Thyroid gland (tissue), 4 donors: ENCODE data around the gene RIBC2. TPM values are rescaled to one million over a fixed set of nuclear protein-coding genes. Genes with fewer than 3 reads are reported as not detected.

Experiments used
- DNase-seq, 2 donors: peaks; one replicate each; pipeline ENCODE4 v3.0.0-alpha.2; 2019
- H3K27ac ChIP-seq, 3 donors: fragments of 200-600 bp; sonication (generic); 1 replicate in 2 of 3; 2 replicates in 1 of 3; pipeline ENCODE4 v1.5.1; 2016 to 2019; ENCODE audit warnings: mild to moderate bottlenecking in 1 of 3, moderate library complexity in 1 of 3
- H3K27me3 ChIP-seq: fragments of 200-600 bp; sonication (generic); one replicate; pipeline ENCODE4 v1.5.1; 2019
- H3K36me3 ChIP-seq, 2 donors: fragments of 200-600 bp; sonication (generic); one replicate each; pipeline ENCODE4 v1.5.1; 2016 to 2019
- H3K4me1 ChIP-seq, 2 donors: fragments of 200-600 bp; sonication (generic); one replicate each; pipeline ENCODE4 v1.5.1; 2017 to 2019
- H3K4me3 ChIP-seq, 3 donors: fragments of 200-600 bp; sonication (generic); replicated peaks in 1 of 3; 1 replicate in 2 of 3; 2 replicates in 1 of 3; pipeline ENCODE4 v1.5.1; 2016; ENCODE audit warnings: mild to moderate bottlenecking in 1 of 3
- H3K9me3 ChIP-seq: fragments of 200-600 bp; sonication (generic); one replicate; pipeline ENCODE4 v1.5.1; 2017
- CTCF ChIP-seq, 6 experiments: fragments of 200-600 bp in 3 of 6; fragments of 450-650 bp in 3 of 6; sonication (generic) in 3 of 6; IDR thresholded peaks; one replicate each; pipeline ENCODE4 v1.5.1; 2016 to 2019; ENCODE audit warnings: antibody characterized with exemption in 6 of 6, mild to moderate bottlenecking in 2 of 6, inconsistent platforms in 1 of 6, moderate library complexity in 1 of 6
- POLR2A ChIP-seq, 2 donors: fragments of 450-650 bp; IDR thresholded peaks; one replicate each; pipeline ENCODE4 v1.6.1; 2017; ENCODE audit warnings: antibody characterized with exemption in 2 of 2, mild to moderate bottlenecking in 2 of 2, moderate library complexity in 1 of 2
- WGBS, 2 donors: methylation state at CpG; one replicate each; pipeline ENCODE4 v1.1.5; 2017; 5-methylcytosine and 5-hydroxymethylcytosine counted together
- intact Hi-C: fragments of 100-400 bp; cut with DNase I; formaldehyde crosslinking; loops from one replicate; pipeline ENCODE4 v1.15.1; 2023
- total RNA-seq, 4 donors: library from RNA; depleted of rRNA; stranded (reverse); fragments of >200 nt; gene quantifications; one replicate each; pipeline ENCODE4 v1.2.3, GENCODE V29; 2016

The RIBC2 gene
- total RNA-seq, 4 donors from 2014 or later = 0.45 to 4.2 TPM; not detected in 2

GRCh38 chr22:45424241-45424731, 10.8 kb downstream of the RIBC2 start:
- WGBS, 2 donors = 91 to 95% methylated on average over 14 of the region's 14 CpGs
- no peak overlapping the region for H3K27ac ChIP-seq
- H3K4me3 ChIP-seq = no peak overlapping the region
- DNase-seq = no peak
- intact Hi-C loops = no loop called here
- no peaks in the 10 kb centered on the region for H3K9me3 ChIP-seq
- no peaks in the 10 kb centered on the region for H3K27me3 ChIP-seq
- H3K4me1 ChIP-seq = no peaks in the 10 kb centered on the region
- TF ChIP-seq CTCF (IDR thresholded peaks at IDR 0.05) (no peak), POLR2A (IDR thresholded peaks at IDR 0.05) (no peak)
- H3K36me3 ChIP-seq = no peaks in the 10 kb centered on the region

GRCh38 chr22:45425101-45425500, 11.6 kb downstream of the RIBC2 start:
- Histone ChIP-seq H3K9me3 (no peaks in the 10 kb centered on the region), H3K36me3 (no peaks in the 10 kb centered on the region), H3K27me3 (no peaks in the 10 kb centered on the region), H3K4me1 (no peaks in the 10 kb centered on the region), H3K27ac (no peak overlapping the region), H3K4me3 (no peak overlapping the region)
- no peak for TF ChIP-seq POLR2A (IDR thresholded peaks at IDR 0.05)
- no peak for TF ChIP-seq CTCF (IDR thresholded peaks at IDR 0.05)
- WGBS, 2 donors = 79 to 80% methylated on average over 5 of the region's 5 CpGs
- DNase-seq = no peak
- intact Hi-C loops = no loop called here

DNA sequence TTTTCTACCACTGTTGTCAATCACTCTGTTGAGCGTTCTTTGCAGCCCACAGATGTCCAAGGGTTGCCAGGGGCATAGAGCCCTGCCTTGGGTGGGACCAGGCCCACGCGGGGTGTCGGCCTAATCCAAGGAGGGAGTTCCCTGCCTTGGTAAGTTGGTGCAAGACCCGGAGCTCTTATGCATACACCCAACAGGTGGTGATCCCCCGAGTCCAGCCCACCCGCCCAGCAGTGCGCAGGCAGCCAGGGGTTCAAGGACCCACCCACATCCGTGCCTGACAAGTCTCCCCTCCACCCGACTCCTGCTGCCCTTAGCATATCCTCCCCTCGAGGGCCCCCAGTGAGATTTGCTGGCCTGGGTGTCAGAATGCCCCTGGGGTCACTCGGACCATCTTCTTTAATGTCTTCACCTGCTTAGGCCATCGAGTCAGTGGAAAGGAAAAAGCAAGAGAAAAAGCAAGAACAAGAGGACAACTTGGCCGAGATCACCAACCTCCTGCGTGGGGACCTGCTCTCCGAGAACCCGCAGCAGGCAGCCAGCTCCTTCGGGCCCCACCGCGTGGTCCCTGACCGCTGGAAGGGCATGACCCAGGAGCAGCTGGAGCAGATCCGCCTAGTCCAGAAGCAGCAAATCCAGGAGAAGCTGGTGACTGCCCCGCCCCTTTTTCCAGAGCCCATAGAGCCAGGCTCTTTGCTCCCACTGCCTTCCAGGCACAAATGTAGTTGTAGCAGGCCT, 12.2 kb downstream of the RIBC2 start:
- WGBS, 2 donors = 91 to 93% methylated on average over 16 to 22 of the region's 23 CpGs
- no peak for DNase-seq

GRCh38 chr22:45426387-45426786, 12.9 kb downstream of the RIBC2 start:
- H3K9me3 ChIP-seq = no peaks in the 10 kb centered on the region
- H3K4me3 ChIP-seq = no peak overlapping the region
- no peak for DNase-seq
- intact Hi-C loops = no loop called here
- no peak overlapping the region for H3K27ac ChIP-seq
- no peaks in the 10 kb centered on the region for H3K36me3 ChIP-seq
- no peak for TF ChIP-seq CTCF (IDR thresholded peaks at IDR 0.05)
- no peak for TF ChIP-seq POLR2A (IDR thresholded peaks at IDR 0.05)
- H3K27me3 ChIP-seq = no peaks in the 10 kb centered on the region
- 91 to 94% methylated on average over 9 of the region's 9 CpGs for WGBS, 2 donors
- no peaks in the 10 kb centered on the region for H3K4me1 ChIP-seq

More for the DNA sequence above, 12.2 kb downstream of the RIBC2 start:
- Histone ChIP-seq H3K27me3 (no peaks in the 10 kb centered on the region), H3K9me3 (no peaks in the 10 kb centered on the region), H3K36me3 (no peaks in the 10 kb centered on the region), H3K4me1 (no peaks in the 10 kb centered on the region), H3K4me3 (no peak overlapping the region), H3K27ac (no peak overlapping the region)
- TF ChIP-seq CTCF (IDR thresholded peaks at IDR 0.05) (no peak), POLR2A (IDR thresholded peaks at IDR 0.05) (no peak)
- intact Hi-C loops = no loop called here

DNA sequence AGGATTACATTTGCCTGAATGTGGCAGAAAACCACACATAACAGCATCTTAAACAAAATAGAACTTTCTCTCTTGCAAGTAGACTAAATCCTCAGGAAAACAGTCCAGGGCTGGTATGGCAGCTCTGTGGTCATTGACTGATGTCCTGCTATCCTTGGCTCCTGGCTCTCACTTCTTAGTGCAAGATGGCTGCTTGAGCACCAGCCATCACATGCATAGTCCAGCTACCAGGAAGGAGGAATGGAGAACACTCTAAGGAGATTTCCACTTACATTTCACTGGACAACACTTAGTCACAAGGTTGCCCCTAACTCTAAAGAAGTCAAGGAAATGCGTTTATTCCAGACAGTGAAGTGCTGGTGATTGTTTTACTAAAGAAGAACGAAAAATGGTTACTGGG, 13.6 kb downstream of the RIBC2 start:
- no peak for TF ChIP-seq CTCF (IDR thresholded peaks at IDR 0.05)
- no peak for TF ChIP-seq POLR2A (IDR thresholded peaks at IDR 0.05)
- Histone ChIP-seq H3K4me1 (no peaks in the 10 kb centered on the region), H3K4me3 (no peak overlapping the region), H3K27ac (no peak overlapping the region), H3K9me3 (no peaks in the 10 kb centered on the region), H3K27me3 (no peaks in the 10 kb centered on the region), H3K36me3 (no peaks in the 10 kb centered on the region)
- 72 to 73% methylated on average over 2 of the region's 2 CpGs for WGBS, 2 donors
- no peak for DNase-seq
- intact Hi-C loops = no loop called here
